GM18861 (cell line): ENCODE measurements around the gene MCF2L2.
"Not testable (repeated sequence)": the region's sequence is repeated elsewhere in the genome, so short reads cannot be mapped to it uniquely, and the experiment has no call there.

Experiments
- ATAC-seq: cut with Tn5 transposase; IDR thresholded peaks from one replicate; pipeline ENCODE4 v1.9.1; 2021; ENCODE audit not compliant: unreplicated experiment

Gene MCF2L2

DNA sequence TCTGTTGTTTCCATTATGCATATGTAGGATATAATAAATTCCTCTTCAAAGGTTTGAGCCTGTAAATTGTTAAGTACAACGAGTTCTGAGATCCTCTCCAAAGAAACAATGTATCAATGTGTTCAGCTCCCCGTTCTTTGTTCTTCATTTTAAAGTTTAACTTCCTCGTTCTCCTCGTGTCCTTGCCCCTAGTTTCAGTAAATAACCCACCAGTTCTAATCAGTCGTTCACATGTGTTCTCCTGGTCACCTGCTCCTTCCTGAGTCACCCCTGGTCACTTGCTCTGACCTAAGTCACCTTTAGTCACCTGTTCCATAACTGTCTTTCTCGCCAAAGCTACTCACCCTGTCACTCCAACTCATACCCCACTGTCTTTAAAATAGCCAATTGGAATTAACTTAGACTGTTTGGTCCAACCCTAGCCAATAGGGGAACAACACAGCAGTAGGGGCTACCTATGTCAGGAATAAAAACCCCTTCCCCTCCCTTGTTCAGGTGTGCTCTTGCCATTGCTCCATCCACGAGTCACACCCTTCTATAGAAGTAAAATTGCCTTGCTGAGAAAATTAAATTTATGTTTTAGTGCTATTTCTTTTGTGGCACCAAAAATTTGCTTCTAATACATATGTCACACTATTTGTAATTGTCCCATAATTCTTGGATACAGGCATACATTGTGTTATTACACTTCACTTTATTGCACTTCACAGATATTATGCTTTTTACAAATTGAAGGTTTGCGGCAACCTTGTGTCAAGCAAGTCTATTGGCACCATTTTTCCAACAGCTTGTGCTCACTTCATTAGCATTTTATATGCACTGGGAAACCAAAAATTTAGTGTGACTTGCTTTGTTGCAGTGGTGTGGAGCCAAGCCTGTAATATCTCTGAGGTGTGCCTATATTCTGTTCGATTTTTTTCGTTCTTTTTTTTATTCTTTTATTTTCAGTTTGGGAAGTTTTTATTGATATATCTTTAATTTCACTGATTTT lies 15.3 kb upstream of the MCF2L2 start:
- no peak for ATAC-seq

DNA sequence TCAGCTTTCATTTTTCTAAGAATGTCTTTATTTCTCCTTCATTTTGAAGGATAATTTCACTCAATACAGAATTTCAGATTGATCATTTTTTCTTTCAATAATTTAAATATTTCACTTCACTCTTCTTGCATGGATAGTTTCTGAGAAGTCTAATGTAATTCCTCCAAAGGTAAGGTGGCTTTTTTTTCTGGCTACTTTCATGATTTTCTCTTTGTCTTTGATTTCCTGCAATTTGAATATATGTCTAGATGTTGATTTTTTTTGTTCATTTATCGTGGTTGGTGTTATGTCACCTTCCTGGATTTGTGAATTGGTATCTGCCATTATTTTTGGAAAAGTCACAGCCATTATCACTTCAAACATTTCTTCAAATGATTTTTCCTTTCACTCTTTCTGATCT lies 14.6 kb upstream of the MCF2L2 start:
- no peak for ATAC-seq

DNA sequence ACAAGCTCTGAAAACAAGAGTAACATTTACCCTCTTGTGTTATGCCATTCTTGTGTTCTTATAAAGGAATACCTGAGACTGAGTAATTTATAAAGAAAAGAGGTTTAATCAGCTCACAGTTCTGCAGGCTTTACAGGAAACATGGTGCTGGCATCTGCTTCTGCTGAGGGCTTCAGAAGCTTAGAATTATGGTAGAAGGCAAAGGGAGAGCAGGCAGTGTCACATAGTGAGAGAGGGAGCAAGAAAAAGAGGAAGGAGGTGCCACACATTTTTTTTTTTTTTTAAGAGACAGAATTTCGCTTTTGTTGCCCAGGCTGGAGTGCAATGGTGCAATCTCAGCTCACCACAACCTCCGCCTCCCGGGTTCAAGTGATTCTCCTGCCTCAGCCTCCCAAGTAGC lies 12.1 kb upstream of the MCF2L2 start:
- ATAC-seq = not testable (repeated sequence)

DNA sequence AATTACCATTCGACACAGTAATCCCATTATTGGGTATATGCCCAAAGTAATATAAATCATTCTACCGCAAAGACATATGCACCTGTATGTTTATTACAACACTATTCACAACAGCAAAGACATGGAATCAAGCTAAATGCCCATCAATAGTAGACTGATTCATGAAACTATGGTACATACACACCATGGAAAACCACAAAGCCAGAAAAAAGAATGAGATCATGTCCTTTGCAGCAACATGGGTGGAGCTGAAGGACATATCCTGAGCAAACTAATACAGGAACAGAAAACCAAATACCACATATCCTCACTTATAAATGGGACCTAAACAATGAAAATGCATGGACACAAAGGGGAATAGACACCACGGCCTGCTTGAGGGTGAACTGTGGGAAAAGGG lies 11.1 kb upstream of the MCF2L2 start:
- ATAC-seq = no peak

DNA sequence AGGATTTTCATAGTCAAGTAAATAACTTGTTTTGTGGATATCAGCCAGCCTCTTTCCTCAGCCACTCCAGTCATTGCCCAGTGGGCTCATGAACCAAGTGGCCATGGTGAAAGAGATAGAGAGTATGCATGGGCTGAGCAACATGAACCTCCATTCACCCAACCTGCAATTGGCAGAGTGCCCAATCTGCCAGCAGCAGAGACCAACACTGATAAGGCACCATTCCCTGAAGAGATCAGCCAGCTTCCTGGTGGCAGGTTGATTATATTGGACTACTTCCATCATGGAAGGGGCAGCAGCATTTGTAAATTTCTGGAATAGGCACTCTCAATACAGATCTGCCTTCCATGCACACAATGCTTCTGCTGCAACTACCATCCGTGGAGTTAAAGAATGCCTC lies 10.3 kb upstream of the MCF2L2 start:
- no peak for ATAC-seq

DNA sequence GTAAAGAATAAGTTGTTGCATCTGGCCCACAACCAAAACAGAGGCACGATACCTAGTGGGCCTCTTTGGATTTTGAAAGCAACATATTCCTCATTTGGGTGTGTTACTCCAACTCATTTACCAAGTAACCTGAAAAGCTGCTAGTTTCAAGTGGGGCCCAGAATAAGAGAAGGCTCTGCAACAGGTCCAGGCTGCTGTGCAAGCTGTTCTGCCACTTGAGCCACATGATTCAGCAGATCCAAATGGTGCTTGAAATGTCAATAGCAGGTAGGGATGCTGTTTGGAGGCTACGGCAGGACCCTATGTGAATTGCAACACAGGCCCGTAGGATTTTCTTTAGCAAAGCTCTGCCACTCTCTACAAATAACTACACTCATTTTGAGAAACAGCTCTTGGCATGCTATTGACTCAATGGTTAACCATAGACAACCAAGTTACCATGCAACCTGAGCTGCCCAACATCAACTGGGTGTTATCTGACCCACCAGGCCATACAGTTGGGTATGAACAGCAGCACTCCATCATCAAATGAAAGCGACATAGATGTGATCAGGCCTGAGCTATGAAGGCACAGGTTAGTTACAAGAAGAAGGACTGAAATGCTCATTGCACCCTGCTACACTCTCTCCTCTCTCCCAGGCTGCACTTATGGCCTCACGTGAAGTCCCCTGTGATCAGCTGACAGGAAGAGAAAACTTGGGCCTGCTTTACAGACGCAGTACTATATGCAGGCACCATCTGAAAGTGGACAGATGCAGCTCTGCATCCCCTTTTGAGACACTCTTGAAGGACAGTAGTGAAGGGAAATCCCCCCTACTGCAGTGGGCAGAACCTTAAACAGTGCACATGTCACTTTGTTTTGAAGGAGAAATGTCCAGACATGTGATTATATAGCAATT lies 9.5 kb upstream of the MCF2L2 start:
- ATAC-seq = no peak

DNA sequence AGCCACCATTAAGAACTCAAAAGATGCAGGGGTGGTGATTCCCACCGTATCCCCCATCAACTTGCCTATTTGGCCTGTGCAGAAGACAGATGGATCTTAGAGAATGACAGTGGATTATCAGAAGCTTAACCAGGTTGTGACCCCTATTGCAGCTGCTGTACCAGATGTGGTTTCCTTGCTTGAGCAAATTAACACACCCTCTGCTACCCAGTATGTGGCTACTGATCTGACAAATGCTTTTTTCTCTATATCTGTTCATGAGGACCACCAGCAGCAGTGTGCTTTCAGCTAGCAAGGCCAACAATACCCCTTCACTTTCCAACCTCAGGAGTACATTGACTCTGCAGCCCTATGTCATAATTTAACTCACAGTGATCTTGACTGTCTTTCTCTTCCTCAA lies 8.6 kb upstream of the MCF2L2 start:
- ATAC-seq = no peak

DNA sequence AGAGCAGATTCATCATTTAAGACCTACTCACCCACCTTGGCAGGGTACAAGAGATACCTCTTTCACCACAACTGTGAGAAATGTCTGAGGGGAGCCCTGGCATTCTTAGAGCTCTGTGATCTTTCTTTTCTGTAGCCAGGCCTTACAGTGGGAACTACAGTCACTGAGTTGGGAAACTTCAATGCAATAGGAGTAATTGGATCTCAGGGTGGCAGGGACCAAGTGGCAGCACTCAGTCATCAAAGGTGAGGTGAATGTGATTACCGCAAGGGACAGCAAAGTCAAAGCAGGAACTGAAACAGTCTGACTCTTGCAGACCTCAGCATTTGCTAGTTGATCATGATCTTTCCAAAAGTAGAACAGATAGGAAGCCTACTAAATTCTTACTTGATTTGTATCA lies 7.2 kb upstream of the MCF2L2 start:
- peak; percentile 92 for ATAC-seq

DNA sequence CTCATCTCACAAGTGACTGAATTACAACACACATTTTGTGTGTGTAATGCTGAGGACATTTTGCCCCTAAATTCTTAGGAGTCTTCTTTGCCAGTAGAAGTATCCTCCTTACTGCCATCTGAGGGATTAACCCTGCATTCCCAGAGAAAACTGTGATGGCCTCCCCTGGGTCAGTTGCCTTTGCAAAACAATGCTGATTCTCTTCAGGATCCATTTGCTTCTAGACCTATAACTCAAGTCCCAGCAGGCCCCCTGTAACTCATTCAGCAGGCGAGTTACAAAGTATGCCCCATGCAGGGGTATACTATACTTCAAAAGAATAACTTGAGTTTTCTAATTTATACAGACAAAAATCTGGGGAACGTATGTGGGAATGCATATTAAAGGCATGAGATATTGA lies 6.6 kb upstream of the MCF2L2 start:
- no peak for ATAC-seq

DNA sequence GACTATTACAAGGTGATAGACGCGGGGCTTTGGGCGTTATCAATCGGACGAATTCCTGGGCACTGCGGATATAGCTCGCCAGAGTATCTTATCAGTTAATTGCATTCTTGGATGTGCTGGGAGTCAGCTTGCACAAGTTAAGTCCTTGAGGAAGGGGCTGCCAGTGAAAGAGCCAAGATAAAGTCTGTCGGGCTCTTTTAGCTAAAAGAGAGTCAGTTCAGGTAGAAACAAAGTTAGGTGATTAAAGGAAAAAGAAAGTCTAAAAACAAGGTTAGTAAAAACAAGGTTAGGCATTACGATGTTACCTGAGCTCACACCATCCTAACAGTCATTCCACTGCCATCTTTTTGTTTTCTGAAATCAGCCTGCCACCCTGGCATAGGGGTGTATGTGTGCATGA lies 6.1 kb upstream of the MCF2L2 start:
- ATAC-seq = no peak

DNA sequence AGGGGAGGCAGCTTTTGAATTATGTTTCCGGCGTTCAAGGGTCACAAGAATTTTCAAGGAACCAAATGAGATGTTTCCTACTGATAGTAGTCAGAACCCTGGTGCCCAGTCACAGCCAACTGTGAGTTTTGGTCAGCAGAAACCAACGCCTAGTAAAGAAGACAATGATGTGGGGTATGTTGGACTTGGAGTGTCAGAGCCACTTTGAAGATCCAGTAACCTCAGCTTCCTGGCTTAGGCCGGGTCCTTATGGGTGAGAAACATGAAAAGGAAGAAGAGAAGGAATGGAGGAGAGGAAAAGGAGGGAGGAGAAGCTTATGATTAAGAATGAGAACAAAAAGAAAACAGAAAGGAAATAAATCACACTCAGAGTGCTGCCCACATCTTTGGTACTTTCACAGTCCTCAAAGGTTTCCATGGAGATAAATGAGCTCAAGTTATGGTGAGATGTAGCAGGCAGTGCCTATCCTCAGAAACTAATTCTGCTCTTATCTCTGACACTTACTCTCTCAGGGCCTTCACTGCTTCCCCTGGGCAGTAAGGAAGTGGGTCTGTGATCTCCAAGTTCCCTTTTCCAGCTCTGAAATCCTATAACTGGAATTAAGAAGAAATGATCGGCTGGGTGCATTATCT lies 2.0 kb upstream of the MCF2L2 start:
- no peak for ATAC-seq

DNA sequence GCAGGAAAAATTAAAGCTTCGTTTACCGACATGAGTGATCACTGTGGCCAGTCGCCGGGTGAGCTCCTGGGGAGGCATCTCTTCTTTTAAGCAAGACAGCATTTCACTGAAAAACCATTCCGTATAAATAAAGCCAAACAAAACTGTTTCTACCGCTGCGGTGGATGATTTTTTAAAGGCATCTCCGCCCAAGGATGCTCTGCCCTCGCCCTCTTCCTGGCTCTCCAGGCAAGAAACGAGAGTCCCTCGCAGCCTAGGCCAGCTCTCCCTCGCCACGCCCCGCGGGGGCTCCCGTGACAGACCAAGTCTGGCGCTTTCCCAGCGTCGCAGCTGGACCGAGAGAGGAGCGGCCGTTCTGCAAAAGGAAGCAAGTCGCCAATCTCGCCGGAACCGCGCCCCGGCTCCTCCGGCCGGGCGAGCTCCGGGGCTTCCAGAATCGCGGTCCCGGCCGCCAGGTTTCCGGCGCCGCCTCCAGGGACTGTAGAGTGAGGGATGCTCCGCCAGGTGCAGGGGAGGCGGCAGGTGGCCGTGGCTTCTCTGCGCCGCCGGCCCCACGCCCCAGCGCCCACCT lies 458 bp downstream of the MCF2L2 start:
- peak; percentile 25 for ATAC-seq

DNA sequence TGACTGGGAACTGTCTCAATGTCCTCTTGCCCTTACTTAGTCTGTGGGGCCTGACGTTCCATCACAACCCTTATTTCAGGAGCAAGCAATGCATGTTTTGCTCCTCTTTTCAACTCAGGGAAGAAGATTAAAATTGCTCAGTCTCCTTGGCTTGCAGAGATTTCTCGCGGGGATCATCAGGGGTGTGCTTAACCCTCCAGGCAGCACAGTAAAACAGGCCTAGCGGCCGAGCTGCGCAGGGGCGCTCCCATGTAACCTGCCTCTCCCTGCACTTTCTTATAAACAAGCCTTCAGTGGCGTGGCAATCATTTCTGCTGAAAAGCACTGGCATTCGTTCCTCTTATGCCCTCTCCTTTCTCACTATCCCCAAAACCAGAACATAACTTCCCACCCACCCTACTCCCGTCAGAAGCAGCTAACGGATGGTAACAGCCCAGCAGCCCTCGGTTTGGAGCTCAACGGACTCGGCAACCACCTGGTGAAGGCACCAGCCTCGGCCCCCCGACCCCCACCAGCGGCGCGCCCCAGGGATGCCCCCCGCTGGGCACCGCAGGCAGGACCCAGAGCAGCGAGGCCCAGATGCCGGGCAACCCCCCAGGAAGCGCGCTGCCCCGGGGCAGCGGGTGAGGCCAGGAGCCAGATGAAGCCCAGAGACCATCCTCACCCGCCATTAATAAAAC lies 1.1 kb downstream of the MCF2L2 start:
- ATAC-seq = no peak

DNA sequence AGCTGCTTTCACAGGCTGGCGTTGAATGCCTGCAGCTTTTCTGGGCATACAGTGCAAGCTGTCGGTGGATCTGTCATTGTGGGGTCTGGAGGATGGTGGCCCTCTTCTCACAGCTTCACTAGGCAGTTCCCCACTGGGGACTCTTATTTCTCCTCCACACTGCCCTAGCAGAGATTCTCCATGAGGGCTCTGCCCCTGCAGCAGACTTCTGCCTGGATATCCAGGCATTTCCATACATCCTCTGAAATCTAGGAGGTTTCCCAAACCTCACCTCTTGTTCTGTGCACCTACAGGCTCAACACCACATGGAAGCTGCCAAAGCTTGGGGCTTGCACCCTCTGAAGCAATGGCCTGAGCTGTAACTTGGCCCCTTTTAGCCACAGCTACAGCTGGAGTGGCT lies 9.6 kb downstream of the MCF2L2 start:
- ATAC-seq = not testable (repeated sequence)

DNA sequence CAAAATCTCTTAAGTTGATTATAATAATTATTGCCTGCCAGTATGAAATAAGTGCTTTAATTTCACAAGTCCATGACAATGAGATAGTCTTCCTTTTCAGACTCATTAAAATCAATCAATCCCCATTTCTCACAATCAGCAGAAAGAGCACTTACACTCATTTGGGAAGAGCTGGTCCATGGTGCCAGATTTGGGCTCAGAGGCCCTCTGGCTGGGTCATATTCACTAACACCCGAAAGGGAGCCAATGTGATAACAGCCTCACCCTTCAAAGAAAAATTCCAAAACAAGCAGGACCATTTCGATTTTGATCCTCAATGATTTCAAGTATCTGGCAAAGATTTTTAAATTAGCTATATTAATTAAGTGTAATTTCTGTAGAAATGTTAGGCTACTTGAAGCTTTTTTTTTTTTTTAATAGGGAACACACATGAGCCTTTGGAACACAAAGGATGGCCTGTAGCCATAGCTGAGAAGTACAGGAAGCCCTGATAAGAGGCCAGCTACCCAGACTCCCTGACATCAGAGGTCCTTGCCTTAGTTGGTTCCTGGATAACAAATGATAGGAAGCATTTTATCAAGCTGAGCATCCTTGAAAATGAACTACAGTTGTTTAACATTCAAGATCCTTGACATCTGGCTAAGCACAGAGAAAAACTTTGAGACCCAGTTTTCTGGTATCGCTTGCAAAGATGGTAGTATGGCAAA lies 17.1 kb downstream of the MCF2L2 start:
- ATAC-seq = no peak

DNA sequence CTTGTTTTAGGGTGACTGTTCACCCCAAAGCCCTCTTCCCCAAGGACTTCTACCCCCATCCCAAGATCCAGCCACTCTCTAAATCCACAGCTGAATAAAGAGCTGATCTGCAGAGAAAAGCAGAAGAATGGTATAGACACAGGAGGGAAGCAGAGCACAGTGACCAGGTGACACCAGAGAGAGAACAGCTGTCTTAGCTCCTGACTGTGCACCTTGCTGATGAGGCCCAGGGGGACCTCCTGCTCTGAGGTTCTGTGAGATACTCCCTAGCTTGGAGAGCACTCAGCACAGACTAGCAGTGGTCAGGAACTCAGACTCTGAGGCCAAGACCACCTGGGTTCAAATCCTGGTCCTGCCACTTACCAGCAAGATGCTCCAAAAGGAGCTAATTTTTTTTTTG lies 17.7 kb downstream of the MCF2L2 start:
- no peak for ATAC-seq

DNA sequence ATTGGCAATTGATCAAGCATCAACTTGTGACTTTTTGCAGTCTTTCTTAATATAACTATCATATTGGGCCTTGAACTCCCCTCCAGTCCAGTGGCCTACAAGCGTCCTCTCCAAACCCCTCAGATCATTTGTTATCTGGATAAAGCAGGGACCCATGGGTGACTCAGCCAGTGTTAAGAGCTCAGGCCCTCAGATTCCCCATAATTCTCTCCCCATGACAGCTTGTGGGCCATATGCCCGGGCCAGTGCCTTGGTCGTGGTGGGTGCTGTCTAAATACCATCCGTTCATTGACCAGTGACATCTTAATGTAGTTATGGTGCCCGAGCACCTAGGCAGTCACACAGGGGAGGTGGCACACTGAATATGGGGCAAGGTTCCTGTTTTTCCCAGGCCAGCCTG lies 18.1 kb downstream of the MCF2L2 start:
- ATAC-seq = no peak

DNA sequence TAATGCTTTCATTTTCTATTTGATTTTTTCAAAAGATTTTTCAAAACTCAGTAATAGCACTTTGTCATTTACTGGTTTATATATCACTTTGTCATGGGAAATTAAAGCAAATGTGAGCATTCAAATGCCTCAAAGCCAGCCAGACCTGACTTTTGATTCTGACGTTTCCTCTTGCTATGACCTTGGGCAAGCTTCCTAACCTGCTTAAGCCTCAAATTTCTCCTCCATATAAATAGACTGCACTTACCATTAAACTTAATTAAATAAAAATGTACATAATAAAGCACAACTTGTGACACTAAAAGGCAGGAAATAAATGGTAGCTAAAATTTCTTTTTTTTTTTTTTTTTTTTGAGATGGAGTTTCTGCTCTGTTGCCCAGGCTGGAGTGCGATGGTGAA lies 19.2 kb downstream of the MCF2L2 start:
- ATAC-seq = no peak

DNA sequence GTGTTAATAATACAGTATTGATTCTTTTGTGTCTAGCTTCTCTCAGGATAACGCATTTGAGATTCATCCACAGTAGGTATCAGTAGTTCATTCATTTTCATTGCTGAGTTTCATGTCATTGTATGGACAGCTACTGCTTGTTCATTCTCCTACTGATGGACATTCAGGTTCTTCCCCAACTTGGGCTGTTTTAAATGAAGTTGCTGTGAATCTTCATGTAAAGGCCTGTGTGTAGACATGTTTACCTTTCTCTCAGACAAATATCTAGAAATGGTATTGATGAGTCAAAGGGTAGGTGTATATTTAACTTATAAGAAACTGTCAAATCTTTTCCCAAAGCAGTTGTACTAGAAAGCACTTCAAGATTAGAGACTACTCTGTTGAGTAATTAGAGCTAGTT lies 26.7 kb downstream of the MCF2L2 start:
- ATAC-seq = no peak

DNA sequence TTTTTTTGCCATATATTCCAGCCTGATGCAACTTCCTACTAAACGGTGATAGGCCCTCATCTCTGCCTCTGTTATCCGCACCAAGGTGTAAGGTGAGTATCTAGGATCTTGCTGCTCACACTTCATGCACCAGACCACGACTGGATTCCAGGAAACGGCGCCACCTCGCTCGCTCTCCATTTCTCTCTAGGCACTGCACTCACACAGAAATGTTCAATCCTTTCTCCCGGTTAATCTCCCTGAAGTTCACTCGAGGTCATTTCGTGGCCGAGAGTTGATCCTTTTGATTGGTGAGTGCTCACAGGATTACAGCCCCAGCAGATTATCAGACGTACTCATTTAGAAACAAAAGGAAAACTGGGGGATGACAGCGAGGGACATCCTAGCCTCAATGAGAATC lies 28.1 kb downstream of the MCF2L2 start:
- ATAC-seq = no peak
